ENCODE measurements around the gene DNAJC1.

DNA sequence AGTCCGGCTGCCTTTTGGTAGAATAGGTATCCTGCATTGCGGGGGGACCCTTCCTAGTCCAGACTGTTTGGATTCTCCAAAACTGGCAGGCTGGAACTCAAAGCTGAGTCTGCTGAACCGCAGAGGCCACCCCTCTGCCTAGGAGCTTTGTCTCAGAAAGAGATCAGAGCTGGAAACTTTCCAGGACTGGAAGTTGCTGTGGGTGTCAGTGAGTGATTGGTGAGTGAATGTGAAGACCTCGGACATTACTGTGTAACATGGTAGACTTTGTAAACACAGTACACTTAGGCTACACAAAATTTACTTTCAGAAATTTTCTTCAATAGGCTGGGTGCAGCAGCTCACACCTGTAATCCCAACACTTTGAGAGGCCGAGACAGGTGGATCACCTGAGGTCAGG lies 103.8 kb downstream of the DNAJC1 start:
- no peak for TF ChIP-seq POLR2A (IDR thresholded peaks at IDR 0.05)
- TF ChIP-seq, protein P1, sequence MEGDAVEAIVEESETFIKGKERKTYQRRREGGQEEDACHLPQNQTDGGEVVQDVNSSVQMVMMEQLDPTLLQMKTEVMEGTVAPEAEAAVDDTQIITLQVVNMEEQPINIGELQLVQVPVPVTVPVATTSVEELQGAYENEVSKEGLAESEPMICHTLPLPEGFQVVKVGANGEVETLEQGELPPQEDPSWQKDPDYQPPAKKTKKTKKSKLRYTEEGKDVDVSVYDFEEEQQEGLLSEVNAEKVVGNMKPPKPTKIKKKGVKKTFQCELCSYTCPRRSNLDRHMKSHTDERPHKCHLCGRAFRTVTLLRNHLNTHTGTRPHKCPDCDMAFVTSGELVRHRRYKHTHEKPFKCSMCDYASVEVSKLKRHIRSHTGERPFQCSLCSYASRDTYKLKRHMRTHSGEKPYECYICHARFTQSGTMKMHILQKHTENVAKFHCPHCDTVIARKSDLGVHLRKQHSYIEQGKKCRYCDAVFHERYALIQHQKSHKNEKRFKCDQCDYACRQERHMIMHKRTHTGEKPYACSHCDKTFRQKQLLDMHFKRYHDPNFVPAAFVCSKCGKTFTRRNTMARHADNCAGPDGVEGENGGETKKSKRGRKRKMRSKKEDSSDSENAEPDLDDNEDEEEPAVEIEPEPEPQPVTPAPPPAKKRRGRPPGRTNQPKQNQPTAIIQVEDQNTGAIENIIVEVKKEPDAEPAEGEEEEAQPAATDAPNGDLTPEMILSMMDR (IDR thresholded peaks at IDR 0.05): no peak
